GM06990 (cell line): ENCODE measurements around the gene ZBTB25.
A peak's percentile ranks its signal among the peaks of the same experiment; 100 is the strongest.

ENCODE experiments used
- DNase-seq: peaks from one replicate; pipeline ENCODE4 v3.0.0-alpha.2; 2011; ENCODE audit not compliant: insufficient read length; ENCODE audit errors: extremely low read depth
- H3K27me3 ChIP-seq: replicated peaks from 2 replicates; pipeline ENCODE4 v1.6.0; 2011; ENCODE audit warnings: low read length; ENCODE audit not compliant: control insufficient read depth, insufficient read depth
- H3K36me3 ChIP-seq: 2 replicates; pipeline ENCODE4 v1.5.1; 2011; ENCODE audit warnings: low read length; ENCODE audit not compliant: control insufficient read depth, insufficient read depth
- H3K4me3 ChIP-seq: replicated peaks from 2 replicates; pipeline ENCODE4 v1.5.1; 2011; ENCODE audit warnings: low read depth, mild to moderate bottlenecking, control low read depth, low read length
- CTCF ChIP-seq: IDR thresholded peaks from 2 replicates; pipeline ENCODE4 v1.5.1; 2011; ENCODE audit warnings: low read length, control low read depth, mild to moderate bottlenecking, inconsistent platforms; ENCODE audit not compliant: insufficient read depth, poor library complexity, severe bottlenecking

ZBTB25 gene

GRCh38 chr14:64450255-64450654 lies 53.4 kb downstream of the ZBTB25 start:
- Histone ChIP-seq H3K36me3 (peaks cover 15% of the 10 kb centered on the region), H3K27me3 (no peaks in the 10 kb centered on the region), H3K4me3 (no peak overlapping the region)
- TF ChIP-seq CTCF = no peak
- DNase-seq = no peak

GRCh38 chr14:64447876-64448670 lies 55.6 kb downstream of the ZBTB25 start:
- Histone ChIP-seq H3K27me3 (no peaks in the 10 kb centered on the region), H3K4me3 (no peak overlapping the region), H3K36me3 (peaks cover 12% of the 10 kb centered on the region)
- no peak for TF ChIP-seq CTCF
- DNase-seq = no peak

GRCh38 chr14:64444984-64445845 lies 58.4 kb downstream of the ZBTB25 start:
- Histone ChIP-seq H3K36me3 (peaks cover 13% of the 10 kb centered on the region), H3K4me3 (no peak overlapping the region; the same call in 1 of the 2 replicates)
- peak; percentile 50 for DNase-seq

GRCh38 chr14:64444140-64444539 lies 59.5 kb downstream of the ZBTB25 start:
- H3K4me3 ChIP-seq = no peak overlapping the region
- H3K27me3 ChIP-seq = no peaks in the 10 kb centered on the region
- DNase-seq = no peak
- TF ChIP-seq CTCF = no peak
- H3K36me3 ChIP-seq = peaks cover 9% of the 10 kb centered on the region

More at GRCh38 chr14:64444984-64445845, 58.4 kb downstream of the ZBTB25 start:
- H3K27me3 ChIP-seq = no peaks in the 10 kb centered on the region
- no peak for TF ChIP-seq CTCF

GRCh38 chr14:64442300-64442988 lies 61.2 kb downstream of the ZBTB25 start:
- DNase-seq = no peak
- H3K27me3 ChIP-seq = no peaks in the 10 kb centered on the region
- no peak for TF ChIP-seq CTCF
- H3K4me3 ChIP-seq = no peak overlapping the region
- peaks cover 9% of the 10 kb centered on the region for H3K36me3 ChIP-seq
